CD14-positive monocyte (primary cell): ENCODE data around the gene GALNTL6. TPM values are rescaled to one million over a fixed set of nuclear protein-coding genes. Genes with fewer than 3 reads are reported as not detected.

ENCODE experiments used
- DNase-seq, 3 donors: peaks; one replicate each; pipeline ENCODE4 v3.0.0-alpha.2; 2011 to 2022
- H2AFZ ChIP-seq: 2 replicates; pipeline ENCODE4 v1.6.0; 2012; ENCODE audit warnings: mild to moderate bottlenecking, low read depth, low read length, inconsistent platforms; ENCODE audit not compliant: insufficient read depth, poor library complexity, severe bottlenecking
- H3K27ac ChIP-seq, 2 donors: 1 replicate in 1 of 2; 2 replicates in 1 of 2; pipeline ENCODE4 v1.5.1; 2012 to 2013; ENCODE audit warnings: low read length in 2 of 2, control low read depth in 1 of 2, inconsistent platforms in 1 of 2, low read depth in 1 of 2, mild to moderate bottlenecking in 1 of 2
- H3K27me3 ChIP-seq, 2 donors: one replicate each; pipeline versions ENCODE4 v1.6.0 to v1.6.1; 2011 to 2013; ENCODE audit warnings: low read length in 2 of 2; ENCODE audit not compliant: control insufficient read depth in 2 of 2, insufficient read depth in 2 of 2
- H3K36me3 ChIP-seq, 2 donors: replicated peaks in 1 of 2; 1 replicate in 1 of 2; 2 replicates in 1 of 2; pipeline versions ENCODE4 v1.5.1 to v1.6.1; 2012 to 2013; ENCODE audit warnings: low read length in 2 of 2, control low read depth in 1 of 2, inconsistent platforms in 1 of 2, mild to moderate bottlenecking in 1 of 2; ENCODE audit not compliant: insufficient read depth in 2 of 2, control insufficient read depth in 1 of 2
- H3K4me1 ChIP-seq, 2 donors: 1 replicate in 1 of 2; 2 replicates in 1 of 2; pipeline versions ENCODE4 v1.5.1 to v1.6.1; 2012 to 2013; ENCODE audit warnings: low read length in 2 of 2, control low read depth in 1 of 2, inconsistent platforms in 1 of 2, mild to moderate bottlenecking in 1 of 2, moderate library complexity in 1 of 2; ENCODE audit not compliant: insufficient read depth in 2 of 2, control insufficient read depth in 1 of 2
- H3K4me2 ChIP-seq: replicated peaks from 2 replicates; pipeline ENCODE3; 2012; ENCODE audit warnings: low read length, moderate library complexity, mild to moderate bottlenecking; ENCODE audit not compliant: poor library complexity, severe bottlenecking; ENCODE audit errors: extremely low read depth
- H3K4me3 ChIP-seq, 3 experiments: fragments of 200-600 bp in 1 of 3; sonication (generic) in 1 of 3; replicated peaks in 1 of 3; 1 replicate in 2 of 3; 2 replicates in 1 of 3; pipeline ENCODE4 v1.5.1; 2011 to 2013; ENCODE audit warnings: low read length in 3 of 3, mild to moderate bottlenecking in 3 of 3, control low read depth in 2 of 3, low read depth in 2 of 3, inconsistent platforms in 1 of 3, moderate library complexity in 1 of 3
- H3K79me2 ChIP-seq: 2 replicates; pipeline ENCODE4 v1.6.0; 2012; ENCODE audit warnings: mild to moderate bottlenecking, control low read depth, inconsistent platforms, low read length, moderate library complexity; ENCODE audit not compliant: insufficient read depth
- H3K9ac ChIP-seq: 2 replicates; pipeline ENCODE4 v1.6.0; 2017; ENCODE audit warnings: low read length, mild to moderate bottlenecking; ENCODE audit not compliant: insufficient read depth, poor library complexity, severe bottlenecking
- H3K9me3 ChIP-seq, 2 donors: replicated peaks in 1 of 2; 1 replicate in 1 of 2; 2 replicates in 1 of 2; pipeline versions ENCODE4 v1.5.1 to v1.6.1; 2012 to 2013; ENCODE audit warnings: low read length in 2 of 2, control low read depth in 1 of 2; ENCODE audit not compliant: control insufficient read depth in 1 of 2, insufficient read depth in 1 of 2
- H4K20me1 ChIP-seq: 2 replicates; pipeline ENCODE4 v1.6.0; 2012; ENCODE audit warnings: mild to moderate bottlenecking, low read length, control low read depth, moderate library complexity; ENCODE audit not compliant: insufficient read depth
- H3K27ac Mint-ChIP-seq, 7 donors: one replicate each; pipeline ENCODE4 v1.8.0; 2020; ENCODE audit warnings: mild to moderate bottlenecking in 7 of 7, mixed read lengths in 7 of 7, moderate library complexity in 6 of 7, inconsistent platforms in 2 of 7
- H3K27me3 Mint-ChIP-seq, 3 donors: one replicate each; pipeline ENCODE4 v1.8.0; 2021 to 2022; ENCODE audit warnings: low read depth in 3 of 3, mild to moderate bottlenecking in 3 of 3, mixed read lengths in 3 of 3, moderate library complexity in 3 of 3, inconsistent platforms in 1 of 3
- H3K36me3 Mint-ChIP-seq, 2 donors: one replicate each; pipeline ENCODE4 v1.8.0; 2020; ENCODE audit warnings: mixed read lengths in 2 of 2, inconsistent platforms in 1 of 2, mild to moderate bottlenecking in 1 of 2
- H3K4me1 Mint-ChIP-seq: one replicate; pipeline ENCODE4 v1.8.0; 2020; ENCODE audit warnings: mild to moderate bottlenecking, mixed read lengths
- H3K4me3 Mint-ChIP-seq, 2 donors: one replicate each; pipeline ENCODE4 v1.8.0; 2020; ENCODE audit warnings: mild to moderate bottlenecking in 2 of 2, mixed read lengths in 2 of 2, moderate library complexity in 1 of 2
- H3K9me3 Mint-ChIP-seq, 7 donors: one replicate each; pipeline ENCODE4 v1.8.0; 2020 to 2022; ENCODE audit warnings: mixed read lengths in 7 of 7, mild to moderate bottlenecking in 6 of 7, moderate library complexity in 6 of 7, inconsistent platforms in 2 of 7
- CTCF ChIP-seq: fragments of 200-600 bp; IDR thresholded peaks from one replicate; pipeline ENCODE4 v1.8.0; 2022; ENCODE audit warnings: antibody characterized with exemption, mild to moderate bottlenecking
- WGBS: methylation state at CpG from one replicate; pipeline ENCODE4 v1.1.5; 2013; ENCODE audit warnings: missing lambda C conversion rate; ENCODE audit not compliant: insufficient coverage; 5-methylcytosine and 5-hydroxymethylcytosine counted together
- intact Hi-C, 2 donors: fragments of 100-400 bp; cut with micrococcal nuclease; formaldehyde crosslinking; loops; one replicate each; pipeline versions ENCODE4 v1.15.0 to v1.15.1; 2023
- polyA plus RNA-seq, 3 donors: library from polyadenylated mRNA; depleted of rRNA in 1 of 3; unstranded in 2 of 3; stranded (reverse) in 1 of 3; fragments of 300-500 nt in 2 of 3; fragments of >200 nt in 1 of 3; fragmentation: Illumina TruSeq in 2 of 3; gene quantifications; 1 replicate in 2 of 3; 2 replicates in 1 of 3; pipeline ENCODE4 v1.2.3, GENCODE V29; 2012 to 2021

The GALNTL6 gene
- polyA plus RNA-seq, 3 donors, result 0.05 TPM; not detected in 2

GRCh38 chr4:172836661-172837060 is 1023.5 kb downstream of the GALNTL6 start:
- peaks cover 10% of the 10 kb centered on the region for H3K4me1 Mint-ChIP-seq
- Histone ChIP-seq H3K4me3 (no peak overlapping the region), H3K36me3 (no peaks in the 10 kb centered on the region), H3K9me3 (no peaks in the 10 kb centered on the region), H4K20me1 (no peaks in the 10 kb centered on the region), H2AFZ (no peak overlapping the region), H3K4me2 (no peak overlapping the region), H3K27me3 (no peaks in the 10 kb centered on the region), H3K27ac (no peak overlapping the region), H3K79me2 (no peaks in the 10 kb centered on the region), H3K9ac (no peak overlapping the region), H3K4me1 (no peaks in the 10 kb centered on the region)
- TF ChIP-seq CTCF, result no peak
- H3K4me3 Mint-ChIP-seq, result no peak overlapping the region
- no peak overlapping the region for H3K27ac Mint-ChIP-seq
- H3K27me3 Mint-ChIP-seq, result peaks cover 0 to 4% (median 2%) of the 10 kb centered on the region in 3 donors
- no peaks in the 10 kb centered on the region for H3K9me3 Mint-ChIP-seq
- no peaks in the 10 kb centered on the region for H3K36me3 Mint-ChIP-seq
- DNase-seq, result no peak
- intact Hi-C loops, result no loop called here
- no CpG with 5 or more reads among the region's 3 CpGs for WGBS

GRCh38 chr4:172838111-172838510 is 1024.9 kb downstream of the GALNTL6 start:
- Histone ChIP-seq H3K9ac (no peak overlapping the region), H3K9me3 (no peaks in the 10 kb centered on the region), H3K4me1 (no peaks in the 10 kb centered on the region), H3K27me3 (no peaks in the 10 kb centered on the region), H3K4me2 (no peak overlapping the region), H3K79me2 (no peaks in the 10 kb centered on the region), H3K4me3 (no peak overlapping the region), H3K36me3 (no peaks in the 10 kb centered on the region), H4K20me1 (no peaks in the 10 kb centered on the region), H2AFZ (no peak overlapping the region), H3K27ac (no peak overlapping the region)
- intact Hi-C loops, result no loop called here
- DNase-seq, result no peak
- H3K9me3 Mint-ChIP-seq, result no peaks in the 10 kb centered on the region
- no peaks in the 10 kb centered on the region for H3K36me3 Mint-ChIP-seq
- WGBS, result 75% methylated on average over 2 of the region's 6 CpGs
- H3K4me3 Mint-ChIP-seq, result no peak overlapping the region
- peaks cover 10% of the 10 kb centered on the region for H3K4me1 Mint-ChIP-seq
- no peak overlapping the region for H3K27ac Mint-ChIP-seq
- no peak for TF ChIP-seq CTCF
- H3K27me3 Mint-ChIP-seq, result peaks cover 0 to 4% (median 0%) of the 10 kb centered on the region in 3 donors
